ENCODE data around the gene GNGT2. TPM values are rescaled to one million over a fixed set of nuclear protein-coding genes. Genes with fewer than 3 reads are reported as not detected.

Gene GNGT2
- total RNA-seq (10 to 100 TPM in 2 of 5 experiments, 1 to 10 TPM in 3; 2.8 to 16.9 (median 5.1) TPM), polyA plus RNA-seq (10 to 100 TPM in 1 of 2 donors, 1 to 10 TPM in 1; 8.3 to 11.7 TPM), total RNA-seq (0.67 reads per million)

DNA sequence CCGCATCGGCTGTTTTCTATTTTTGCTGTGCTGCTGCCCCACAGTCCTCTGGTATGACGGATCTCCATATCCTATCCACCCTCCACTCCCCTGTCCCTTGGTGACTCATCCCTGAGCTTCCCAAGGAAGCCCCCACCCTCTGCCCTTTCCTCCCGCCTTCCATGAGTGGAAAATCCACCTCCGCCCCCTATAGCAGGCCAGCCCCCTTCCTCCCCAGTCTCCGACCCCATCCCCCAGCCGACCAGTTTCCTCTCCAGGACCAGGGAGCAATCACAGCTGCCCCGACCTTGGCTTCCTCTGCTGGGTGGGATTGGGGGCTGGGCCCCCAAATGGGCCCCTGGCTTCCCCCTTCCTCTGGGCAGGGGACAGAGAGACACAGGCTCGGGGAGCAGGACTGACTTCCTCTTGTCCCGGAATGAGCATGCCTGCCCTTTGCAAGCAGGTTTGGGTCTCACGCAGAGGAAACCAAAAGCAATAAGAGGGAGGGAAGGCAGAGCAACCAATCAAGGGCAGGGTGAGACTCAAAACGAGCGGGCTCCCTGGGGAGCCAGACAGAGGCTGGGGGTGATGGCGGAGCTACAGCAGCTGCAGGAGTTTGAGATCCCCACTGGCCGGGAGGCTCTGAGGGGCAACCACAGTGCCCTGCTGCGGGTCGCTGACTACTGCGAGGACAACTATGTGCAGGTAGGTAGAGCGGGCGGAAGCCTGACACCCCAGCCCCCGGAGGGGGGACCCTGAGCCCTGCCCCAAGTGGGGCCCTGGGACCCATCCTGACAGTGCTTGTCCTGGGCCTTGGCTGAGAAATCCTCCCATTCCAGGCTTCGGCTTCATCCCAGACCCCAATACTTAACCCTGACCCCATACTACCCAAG lies at the start of gene GNGT2, which contains the start of gene ABI3:
GNGT2 (minus strand) TSS at position 417 of the 872 bp plus-strand sequence. CDS start 3,152 bp downstream, outside the sequence.
ABI3 (plus strand) TSS at position 550 of the 872 bp plus-strand sequence; CDS start at position 568, 18 bp downstream.
- Mint-ChIP-seq H3K4me3 (peak within 1 kb of the TSS; percentile 72 to 96 (median 93)), H3K36me3 (peaks cover 0 to 42% (median 0%) of the 10 kb centered on the region in 5 donors), H3K27ac (peak within 1 kb of the TSS; percentile 80 to 95 (median 89)), H3K27me3 (no peaks in the 10 kb centered on the region), H3K9me3 (no peaks in the 10 kb centered on the region), H3K4me1 (peaks cover 63 to 81% (median 71%) of the 10 kb centered on the region in 7 donors)
- peak within 1 kb of the TSS; percentile 84 for H3K4me3 ChIP-seq (ENCODE audit: low read length)
- H3K36me3 ChIP-seq (ENCODE audit: control insufficient read depth in 2 of 3, insufficient read depth in 3 of 3, low read length in 3 of 3), result no peaks in the 10 kb centered on the region
- intact Hi-C loops (cut with micrococcal nuclease), result loop anchor here (1.0 to 2.0 kb wide), 5 partner anchors 8 to 20 kb away; partner anchors contain the start of gene PHOSPHO1 (in 1 of the 2)
- DNase-seq (peak; percentile 23 to 70 (median 62)), ATAC-seq (peak; percentile 88)
- ChIA-PET CTCF (interaction anchor here (0.6 to 3.1 kb wide), 2 partner anchors 14 to 17 kb away, joined by 3 to 11 read pairs; no protein-coding TSS in a partner anchor), POLR2A (interaction anchor here (1.5 to 17.4 kb wide), 5 partner anchors 10 to 14 kb away, joined by 3 to 237 read pairs (median 5); no protein-coding TSS in a partner anchor)
- no peaks in the 10 kb centered on the region for H3K9me3 ChIP-seq (ENCODE audit: control insufficient read depth in 2 of 3, low read length in 3 of 3)
- peak within 1 kb of the TSS; percentile 82 for H3K27ac ChIP-seq (ENCODE audit: low read depth, low read length)
- peaks cover 54 to 58% of the 10 kb centered on the region in 2 donors for H3K4me1 ChIP-seq (ENCODE audit: control insufficient read depth in 2 of 2, insufficient read depth in 2 of 2, low read length in 2 of 2)
- H3K27me3 ChIP-seq (ENCODE audit: control insufficient read depth in 2 of 2, insufficient read depth in 2 of 2, low read length in 2 of 2), result no peaks in the 10 kb centered on the region

GRCh38 chr17:49259663-49260010 lies 49.3 kb upstream of the GNGT2 start:
- POLR2A ChIA-PET, result interaction anchor here (0.6 to 0.9 kb wide), 3 partner anchors 19 to 39 kb away, joined by 3 to 4 read pairs (median 3); no protein-coding TSS in a partner anchor
- no peaks in the 10 kb centered on the region for H3K9me3 ChIP-seq (ENCODE audit: control insufficient read depth in 2 of 3, low read length in 3 of 3)
- Mint-ChIP-seq H3K36me3 (no peaks in the 10 kb centered on the region), H3K4me1 (peaks cover 0 to 10% (median 8%) of the 10 kb centered on the region in 7 donors), H3K27ac (no peak overlapping the region), H3K4me3 (peak overlapping the region; percentile 63 to 86 (median 82)), H3K9me3 (no peaks in the 10 kb centered on the region), H3K27me3 (peaks cover 0 to 22% (median 8%) of the 10 kb centered on the region in 5 donors)
- CTCF ChIA-PET, result interaction anchor here (0.6 kb wide), 1 partner anchor 203 kb away, joined by 3 read pairs; no protein-coding TSS in a partner anchor
- ATAC-seq (no peak), DNase-seq (no peak)
- H3K4me3 ChIP-seq (ENCODE audit: low read length), result peak overlapping the region; percentile 64
- intact Hi-C loops (cut with micrococcal nuclease), result loop anchor here in 1 of 2 donors (2.0 kb wide), 1 partner anchor 33 kb away; no protein-coding TSS in a partner anchor
- H3K27me3 ChIP-seq (ENCODE audit: control insufficient read depth in 2 of 2, insufficient read depth in 2 of 2, low read length in 2 of 2), result no peaks in the 10 kb centered on the region
- no peaks in the 10 kb centered on the region for H3K36me3 ChIP-seq (ENCODE audit: control insufficient read depth in 2 of 3, insufficient read depth in 3 of 3, low read length in 3 of 3)
- H3K4me1 ChIP-seq (ENCODE audit: control insufficient read depth in 2 of 2, insufficient read depth in 2 of 2, low read length in 2 of 2), result peaks cover 5 to 6% of the 10 kb centered on the region in 2 donors
- H3K27ac ChIP-seq (ENCODE audit: low read depth, low read length), result no peak overlapping the region

GRCh38 chr17:49258394-49258793 lies 48.0 kb upstream of the GNGT2 start:
- H3K27me3 Mint-ChIP-seq, result peaks cover 0 to 19% (median 8%) of the 10 kb centered on the region in 5 donors
- CTCF ChIA-PET, result interaction anchor here (1.1 kb wide), 1 partner anchor 58 kb away, joined by 3 read pairs; no protein-coding TSS in a partner anchor

GRCh38 chr17:49255125-49255524 lies 44.8 kb upstream of the GNGT2 start:
- Mint-ChIP-seq H3K36me3 (no peaks in the 10 kb centered on the region), H3K27me3 (peaks cover 0 to 4% (median 0%) of the 10 kb centered on the region in 5 donors), H3K27ac (no peak overlapping the region), H3K4me3 (no peak overlapping the region), H3K9me3 (no peaks in the 10 kb centered on the region), H3K4me1 (peaks cover 0 to 8% (median 0%) of the 10 kb centered on the region in 7 donors)
- H3K36me3 ChIP-seq (ENCODE audit: control insufficient read depth in 2 of 3, insufficient read depth in 3 of 3, low read length in 3 of 3), result no peaks in the 10 kb centered on the region
- ATAC-seq (no peak), DNase-seq (no peak)
- H3K4me1 ChIP-seq (ENCODE audit: control insufficient read depth in 2 of 2, insufficient read depth in 2 of 2, low read length in 2 of 2), result peaks cover 3 to 5% of the 10 kb centered on the region in 2 donors
- H3K27ac ChIP-seq (ENCODE audit: low read depth, low read length), result no peak overlapping the region
- intact Hi-C loops (cut with micrococcal nuclease), result no loop called here
- H3K4me3 ChIP-seq (ENCODE audit: low read length), result no peak overlapping the region
- no peaks in the 10 kb centered on the region for H3K27me3 ChIP-seq (ENCODE audit: control insufficient read depth in 2 of 2, insufficient read depth in 2 of 2, low read length in 2 of 2)
- ChIA-PET CTCF (no interaction called here), POLR2A (no interaction called here)
- no peaks in the 10 kb centered on the region for H3K9me3 ChIP-seq (ENCODE audit: control insufficient read depth in 2 of 3, low read length in 3 of 3)

More at GRCh38 chr17:49258394-49258793, 48.0 kb upstream of the GNGT2 start:
- intact Hi-C loops (cut with micrococcal nuclease), result no loop called here
- Mint-ChIP-seq H3K27ac (no peak overlapping the region), H3K4me1 (peaks cover 0 to 11% (median 8%) of the 10 kb centered on the region in 7 donors), H3K9me3 (no peaks in the 10 kb centered on the region), H3K4me3 (peak overlapping the region in 1 of 10 donors; percentile 34), H3K36me3 (no peaks in the 10 kb centered on the region)
- no peaks in the 10 kb centered on the region for H3K27me3 ChIP-seq (ENCODE audit: control insufficient read depth in 2 of 2, insufficient read depth in 2 of 2, low read length in 2 of 2)
- no peak for ATAC-seq
- H3K4me1 ChIP-seq (ENCODE audit: control insufficient read depth in 2 of 2, insufficient read depth in 2 of 2, low read length in 2 of 2), result peaks cover 5 to 6% of the 10 kb centered on the region in 2 donors
- POLR2A ChIA-PET, result interaction anchor here (0.8 kb wide), 1 partner anchor 49 kb away, joined by 3 read pairs; no protein-coding TSS in a partner anchor
- H3K27ac ChIP-seq (ENCODE audit: low read depth, low read length), result no peak overlapping the region
- H3K4me3 ChIP-seq (ENCODE audit: low read length), result no peak overlapping the region
- H3K36me3 ChIP-seq (ENCODE audit: control insufficient read depth in 2 of 3, insufficient read depth in 3 of 3, low read length in 3 of 3), result no peaks in the 10 kb centered on the region
- DNase-seq, result no peak
- no peaks in the 10 kb centered on the region for H3K9me3 ChIP-seq (ENCODE audit: control insufficient read depth in 2 of 3, low read length in 3 of 3)

DNA sequence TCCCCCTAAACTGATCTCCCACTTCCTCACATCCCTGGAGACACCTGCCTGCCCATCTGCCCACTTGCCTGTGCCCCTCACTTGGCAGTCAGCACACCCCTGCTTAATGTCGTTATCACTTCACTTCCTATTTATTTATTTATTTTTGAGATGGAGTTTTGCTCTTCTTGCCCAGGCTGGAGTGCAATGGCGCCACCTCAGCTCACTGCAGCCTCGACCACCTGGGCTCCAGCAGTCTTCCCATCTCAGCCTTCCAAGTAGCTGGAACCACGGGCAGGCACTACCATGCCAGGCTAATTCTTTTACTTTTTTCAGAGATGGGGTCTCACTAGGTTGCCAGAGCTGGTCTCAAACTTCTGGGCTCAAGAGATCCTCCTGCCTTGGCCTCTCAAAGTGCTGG lies 43.7 kb upstream of the GNGT2 start:
- Histone ChIP-seq H3K4me3 (ENCODE audit: low read length) (no peak overlapping the region), H3K9me3 (ENCODE audit: control insufficient read depth in 2 of 3, low read length in 3 of 3) (no peaks in the 10 kb centered on the region), H3K27ac (ENCODE audit: low read depth, low read length) (no peak overlapping the region), H3K4me1 (ENCODE audit: control insufficient read depth in 2 of 2, insufficient read depth in 2 of 2, low read length in 2 of 2) (no peaks in the 10 kb centered on the region), H3K27me3 (ENCODE audit: control insufficient read depth in 2 of 2, insufficient read depth in 2 of 2, low read length in 2 of 2) (no peaks in the 10 kb centered on the region), H3K36me3 (ENCODE audit: control insufficient read depth in 2 of 3, insufficient read depth in 3 of 3, low read length in 3 of 3) (no peaks in the 10 kb centered on the region)
- H3K36me3 Mint-ChIP-seq, result no peaks in the 10 kb centered on the region
- ChIA-PET POLR2A (no interaction called here), CTCF (no interaction called here)
- DNase-seq (no peak), ATAC-seq (no peak)
- no peak overlapping the region for H3K4me3 Mint-ChIP-seq
- H3K27me3 Mint-ChIP-seq, result peaks cover 0 to 3% (median 0%) of the 10 kb centered on the region in 5 donors
- intact Hi-C loops (cut with micrococcal nuclease), result no loop called here
- H3K9me3 Mint-ChIP-seq, result no peaks in the 10 kb centered on the region
- peak overlapping the region in 1 of 9 donors; percentile 20 for H3K27ac Mint-ChIP-seq
- H3K4me1 Mint-ChIP-seq, result peaks cover 0 to 4% (median 0%) of the 10 kb centered on the region in 7 donors

- no peak overlapping the region for H3K27ac Mint-ChIP-seq
- ChIA-PET CTCF (no interaction called here), POLR2A (no interaction called here)
- intact Hi-C loops (cut with micrococcal nuclease), result no loop called here
- no peak for DNase-seq
- H3K9me3 Mint-ChIP-seq, result no peaks in the 10 kb centered on the region
- Histone ChIP-seq H3K4me3 (ENCODE audit: low read length) (no peak overlapping the region), H3K9me3 (ENCODE audit: control insufficient read depth in 2 of 3, low read length in 3 of 3) (no peaks in the 10 kb centered on the region), H3K4me1 (ENCODE audit: control insufficient read depth in 2 of 2, insufficient read depth in 2 of 2, low read length in 2 of 2) (no peaks in the 10 kb centered on the region), H3K27ac (ENCODE audit: low read depth, low read length) (no peak overlapping the region), H3K36me3 (ENCODE audit: control insufficient read depth in 2 of 3, insufficient read depth in 3 of 3, low read length in 3 of 3) (no peaks in the 10 kb centered on the region), H3K27me3 (ENCODE audit: control insufficient read depth in 2 of 2, insufficient read depth in 2 of 2, low read length in 2 of 2) (no peaks in the 10 kb centered on the region)
- peaks cover 0 to 10% (median 0%) of the 10 kb centered on the region in 5 donors for H3K27me3 Mint-ChIP-seq
- H3K4me3 Mint-ChIP-seq, result no peak overlapping the region
- H3K4me1 Mint-ChIP-seq, result peaks cover 0 to 4% (median 0%) of the 10 kb centered on the region in 7 donors
- no peaks in the 10 kb centered on the region for H3K36me3 Mint-ChIP-seq
- ATAC-seq, result peak; percentile 81
Observed at GRCh38 chr17:49252148-49252695, 41.8 kb upstream of the GNGT2 start.
